Transverse colon (tissue), 4 donors: ENCODE results near the gene DHDH.

Experiments
- EP300 ChIP-seq: sonication (generic); formaldehyde crosslinking; IDR thresholded peaks from one replicate; pipeline ENCODE4 v1.6.1; 2017; ENCODE audit warnings: antibody characterized with exemption, low read depth
- POLR2A ChIP-seq: fragments of 450-650 bp; IDR thresholded peaks from one replicate; pipeline ENCODE4 v1.6.1; 2016; ENCODE audit warnings: antibody characterized with exemption, mild to moderate bottlenecking, moderate library complexity
- POLR2AphosphoS5 ChIP-seq, 3 donors: sonication (generic); formaldehyde crosslinking; IDR thresholded peaks; one replicate each; pipeline ENCODE4 v1.6.1; 2016; ENCODE audit warnings: antibody characterized with exemption in 3 of 3
- TF ChIP-seq, protein P1 (sequence below), 5 experiments: fragments of 200-600 bp in 3 of 5; fragments of 450-650 bp in 2 of 5; sonication (generic) in 3 of 5; IDR thresholded peaks; 1 replicate in 2 of 5; 2 replicates in 3 of 5; pipeline ENCODE4 v1.5.1; 2016 to 2017; ENCODE audit warnings: antibody characterized with exemption in 5 of 5, inconsistent platforms in 3 of 5, mild to moderate bottlenecking in 2 of 5, moderate library complexity in 1 of 5

DNA sequence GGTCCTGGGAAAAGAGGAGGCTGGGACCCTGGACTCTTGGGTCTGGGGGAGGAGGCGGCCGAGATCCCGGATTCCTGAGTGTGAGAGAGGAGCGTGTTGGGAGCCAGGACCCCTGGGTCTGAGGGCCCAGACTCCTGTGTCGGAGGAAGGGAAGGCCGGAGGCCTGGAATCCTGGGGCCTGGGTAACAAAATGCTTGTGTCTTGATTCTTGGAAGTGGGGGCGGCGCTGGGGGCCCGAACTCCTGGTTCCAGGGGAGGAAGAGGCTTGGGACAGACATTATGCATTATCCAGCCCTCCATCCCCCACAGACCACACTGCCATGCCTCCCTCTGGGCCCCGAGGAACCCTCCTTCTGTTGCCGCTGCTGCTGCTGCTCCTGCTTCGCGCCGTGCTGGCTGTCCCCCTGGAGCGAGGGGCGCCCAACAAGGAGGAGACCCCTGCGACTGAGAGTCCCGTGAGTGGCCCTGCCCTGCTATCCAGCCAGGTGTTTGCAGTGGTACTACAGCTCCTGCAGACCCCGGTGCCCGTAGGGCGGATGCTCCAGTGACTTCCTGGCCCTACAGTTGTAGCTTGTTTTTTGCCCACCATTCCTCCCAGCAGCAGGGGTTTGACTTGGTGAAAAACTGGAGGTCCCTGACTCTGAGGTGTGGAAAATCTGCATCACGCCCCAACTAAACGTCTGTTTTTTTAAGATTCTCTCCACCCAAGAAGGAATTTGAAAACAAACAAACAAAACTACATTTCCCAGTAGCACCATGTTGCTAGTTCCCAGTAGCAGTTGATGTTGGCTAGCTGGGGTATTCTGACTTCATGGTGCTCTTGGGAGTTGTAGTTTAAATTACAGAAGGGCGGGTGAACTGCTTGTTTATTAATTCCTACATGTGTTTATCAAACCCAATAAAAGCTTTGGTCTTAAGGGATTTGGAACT, 32.8 kb upstream of the DHDH start:
- no peak for TF ChIP-seq EP300
- no peak for TF ChIP-seq POLR2A
- TF ChIP-seq, protein P1, sequence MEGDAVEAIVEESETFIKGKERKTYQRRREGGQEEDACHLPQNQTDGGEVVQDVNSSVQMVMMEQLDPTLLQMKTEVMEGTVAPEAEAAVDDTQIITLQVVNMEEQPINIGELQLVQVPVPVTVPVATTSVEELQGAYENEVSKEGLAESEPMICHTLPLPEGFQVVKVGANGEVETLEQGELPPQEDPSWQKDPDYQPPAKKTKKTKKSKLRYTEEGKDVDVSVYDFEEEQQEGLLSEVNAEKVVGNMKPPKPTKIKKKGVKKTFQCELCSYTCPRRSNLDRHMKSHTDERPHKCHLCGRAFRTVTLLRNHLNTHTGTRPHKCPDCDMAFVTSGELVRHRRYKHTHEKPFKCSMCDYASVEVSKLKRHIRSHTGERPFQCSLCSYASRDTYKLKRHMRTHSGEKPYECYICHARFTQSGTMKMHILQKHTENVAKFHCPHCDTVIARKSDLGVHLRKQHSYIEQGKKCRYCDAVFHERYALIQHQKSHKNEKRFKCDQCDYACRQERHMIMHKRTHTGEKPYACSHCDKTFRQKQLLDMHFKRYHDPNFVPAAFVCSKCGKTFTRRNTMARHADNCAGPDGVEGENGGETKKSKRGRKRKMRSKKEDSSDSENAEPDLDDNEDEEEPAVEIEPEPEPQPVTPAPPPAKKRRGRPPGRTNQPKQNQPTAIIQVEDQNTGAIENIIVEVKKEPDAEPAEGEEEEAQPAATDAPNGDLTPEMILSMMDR (IDR thresholded peaks at IDR 0.05) = no peak
- no peak for TF ChIP-seq POLR2AphosphoS5 (IDR thresholded peaks at IDR 0.05)
